HG02678 (cell line): ENCODE data around the gene TROAP.
"Not testable (repeated sequence)": the region's sequence is repeated elsewhere in the genome, so short reads cannot be mapped to it uniquely, and the experiment has no call there.

ENCODE experiments used
- ATAC-seq: cut with Tn5 transposase; IDR thresholded peaks from one replicate; pipeline ENCODE4 v1.9.1; 2021; ENCODE audit warnings: mild to moderate bottlenecking, moderate library complexity; ENCODE audit not compliant: unreplicated experiment

TROAP gene

DNA sequence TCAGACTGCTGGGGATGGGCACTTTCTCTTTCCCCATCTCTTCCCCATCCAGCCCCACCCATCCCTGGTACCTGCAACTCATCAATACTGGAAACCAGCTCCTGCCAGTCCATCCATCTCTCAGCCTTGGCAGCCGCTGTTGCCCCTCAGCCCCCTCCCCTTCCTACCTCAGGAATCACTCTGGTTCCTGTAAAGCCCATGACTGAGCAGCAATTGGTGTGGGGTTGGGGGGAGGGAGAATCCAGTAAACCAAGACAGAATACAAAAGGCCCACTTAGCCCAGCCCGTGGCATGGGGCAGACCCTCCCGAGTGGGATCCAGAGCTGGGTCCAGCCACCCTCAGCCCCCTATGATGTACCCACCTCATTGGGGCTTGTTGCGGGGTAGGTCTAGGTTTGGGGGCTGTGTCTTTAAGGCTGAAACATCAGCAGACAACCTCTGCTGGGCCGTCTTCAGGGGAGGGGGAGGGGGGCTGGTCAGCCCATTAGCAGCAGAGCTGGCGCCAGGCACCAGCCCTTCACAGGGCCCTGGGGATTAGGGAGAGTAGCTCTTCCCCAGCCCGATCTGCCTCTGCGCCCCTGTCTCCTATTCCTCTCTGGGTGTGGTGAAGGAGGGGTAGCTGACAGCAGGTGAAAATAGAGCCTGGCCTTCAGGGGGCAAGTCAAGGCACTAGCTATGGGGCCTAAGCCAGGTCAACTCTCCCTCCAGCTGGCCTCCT is 28.8 kb upstream of the TROAP start:
- ATAC-seq = no peak

DNA sequence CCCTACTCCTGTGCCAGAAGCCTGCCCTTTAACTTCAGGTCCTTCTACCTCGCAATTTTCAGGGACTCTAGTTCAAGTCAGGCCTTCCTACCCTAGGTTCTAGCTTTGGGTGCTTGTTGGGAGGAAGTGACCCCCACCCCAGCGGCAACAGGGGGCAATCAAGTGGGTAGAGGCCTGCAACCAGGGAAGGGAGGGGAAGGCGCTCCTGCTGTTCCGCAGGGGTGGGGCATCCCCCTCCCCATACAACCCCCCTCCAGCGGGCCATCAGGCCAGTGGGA is 28.3 kb upstream of the TROAP start:
- no peak for ATAC-seq

DNA sequence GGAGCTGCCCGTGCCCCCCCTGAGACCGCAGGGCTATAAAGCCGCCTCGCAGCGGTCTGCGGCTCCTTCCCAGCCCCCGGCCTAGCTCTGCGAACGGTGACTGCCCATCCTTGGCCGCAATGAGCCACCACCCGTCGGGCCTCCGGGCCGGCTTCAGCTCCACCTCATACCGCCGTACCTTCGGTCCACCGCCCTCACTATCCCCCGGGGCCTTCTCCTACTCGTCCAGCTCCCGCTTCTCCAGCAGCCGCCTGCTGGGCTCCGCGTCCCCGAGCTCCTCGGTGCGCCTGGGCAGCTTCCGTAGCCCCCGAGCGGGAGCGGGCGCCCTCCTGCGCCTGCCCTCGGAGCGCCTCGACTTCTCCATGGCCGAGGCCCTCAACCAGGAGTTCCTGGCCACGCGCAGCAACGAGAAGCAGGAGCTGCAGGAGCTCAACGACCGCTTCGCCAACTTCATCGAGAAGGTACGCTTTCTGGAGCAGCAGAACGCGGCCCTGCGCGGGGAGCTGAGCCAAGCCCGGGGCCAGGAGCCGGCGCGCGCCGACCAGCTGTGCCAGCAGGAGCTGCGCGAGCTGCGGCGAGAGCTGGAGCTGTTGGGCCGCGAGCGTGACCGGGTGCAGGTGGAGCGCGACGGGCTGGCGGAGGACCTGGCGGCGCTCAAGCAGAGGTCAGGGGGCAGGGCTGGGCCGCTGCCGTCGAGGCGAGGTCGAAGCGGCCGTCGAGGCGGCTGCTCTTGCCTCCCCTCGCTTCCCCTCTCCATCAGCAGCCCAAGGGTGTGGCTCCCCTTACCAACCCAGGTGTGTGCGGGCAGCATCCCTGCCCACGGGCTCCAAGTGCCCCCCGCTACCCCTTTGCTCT is 27.7 kb upstream of the TROAP start, which contains the start of gene PRPH:
Gene PRPH, plus strand, starts transcription at position 66 of the 855 bp plus-strand sequence. Its CDS starts 54 bp downstream, at position 120.
- no peak for ATAC-seq

DNA sequence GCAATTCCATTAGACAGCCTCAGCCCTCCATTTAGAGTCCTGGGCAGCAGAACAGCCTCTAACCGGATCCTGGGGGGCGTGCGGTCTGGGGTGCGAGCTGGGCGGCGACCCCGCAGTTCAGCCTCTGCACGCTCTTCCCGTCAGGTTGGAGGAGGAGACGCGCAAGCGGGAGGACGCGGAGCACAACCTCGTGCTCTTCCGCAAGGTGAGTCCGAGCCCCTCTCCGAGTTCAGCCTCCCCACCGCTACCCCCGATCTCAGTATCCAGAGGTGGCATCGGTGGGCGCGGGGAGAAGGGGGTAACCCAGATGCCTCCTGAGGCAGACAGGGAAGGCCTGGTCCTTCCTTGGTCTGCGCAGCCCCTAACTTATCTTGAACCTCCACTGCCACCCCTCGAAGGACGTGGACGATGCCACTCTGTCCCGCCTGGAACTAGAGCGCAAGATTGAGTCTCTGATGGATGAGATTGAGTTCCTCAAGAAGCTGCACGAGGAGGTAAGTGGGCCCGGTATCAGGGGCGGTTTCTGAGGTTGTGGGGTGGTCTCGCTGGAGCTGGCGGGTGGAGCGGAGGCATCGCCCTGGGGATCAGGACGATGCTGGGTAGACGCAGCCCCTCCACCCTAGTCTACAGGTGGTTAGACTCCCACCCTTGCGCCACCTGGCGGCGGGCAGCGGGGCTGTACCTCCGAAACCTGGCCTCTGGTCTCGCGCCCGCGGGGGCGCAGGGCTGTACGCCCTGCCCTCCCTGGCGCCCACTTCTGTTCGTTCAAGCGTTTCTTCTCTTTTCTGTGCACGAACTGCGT is 26.8 kb upstream of the TROAP start:
- ATAC-seq = no peak

DNA sequence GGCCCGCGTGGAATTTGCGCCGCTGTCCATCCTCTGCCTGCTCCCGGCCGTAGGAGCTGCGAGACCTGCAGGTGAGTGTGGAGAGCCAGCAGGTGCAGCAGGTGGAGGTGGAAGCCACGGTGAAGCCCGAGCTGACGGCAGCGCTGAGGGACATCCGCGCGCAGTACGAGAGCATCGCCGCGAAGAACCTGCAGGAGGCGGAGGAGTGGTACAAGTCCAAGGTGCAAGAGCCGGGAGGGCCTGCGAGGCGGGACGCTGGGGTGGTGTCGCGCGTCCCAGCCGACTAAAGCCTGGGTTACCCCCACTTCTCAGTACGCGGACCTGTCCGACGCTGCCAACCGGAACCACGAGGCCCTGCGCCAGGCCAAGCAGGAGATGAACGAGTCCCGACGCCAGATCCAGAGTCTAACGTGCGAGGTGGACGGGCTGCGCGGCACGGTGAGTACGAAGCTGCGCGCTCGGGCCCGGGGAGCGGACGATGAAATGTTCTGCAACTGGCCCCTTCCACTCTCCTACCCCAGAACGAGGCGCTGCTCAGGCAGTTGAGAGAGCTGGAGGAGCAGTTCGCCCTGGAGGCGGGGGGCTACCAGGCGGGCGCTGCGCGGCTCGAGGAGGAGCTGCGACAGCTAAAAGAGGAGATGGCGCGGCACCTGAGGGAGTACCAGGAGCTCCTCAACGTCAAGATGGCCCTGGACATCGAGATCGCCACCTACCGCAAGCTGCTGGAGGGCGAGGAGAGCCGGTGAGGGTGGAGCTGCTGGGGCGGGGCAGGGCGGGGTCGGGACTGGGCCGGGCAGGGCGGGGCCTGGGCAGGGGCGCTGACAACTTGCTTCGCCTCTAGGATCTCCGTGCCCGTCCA is 26.0 kb upstream of the TROAP start:
- ATAC-seq = no peak

DNA sequence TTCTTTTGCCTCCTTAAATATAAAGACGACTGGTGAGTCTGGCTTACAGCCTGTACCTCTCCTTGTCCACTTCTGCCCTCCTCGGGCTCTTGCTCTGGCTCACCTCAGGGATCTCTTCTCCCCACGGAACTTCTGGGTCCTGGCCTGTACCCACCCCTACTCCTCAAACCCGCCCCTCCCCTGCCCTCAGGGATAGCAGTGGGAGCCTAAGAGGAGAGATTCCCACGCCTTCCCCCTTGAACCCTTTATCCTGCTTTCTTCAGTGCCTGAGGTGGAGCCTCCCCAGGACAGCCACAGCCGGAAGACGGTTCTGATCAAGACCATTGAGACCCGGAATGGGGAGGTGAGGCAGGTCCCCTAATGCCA is 25.4 kb upstream of the TROAP start:
- no peak for ATAC-seq

DNA sequence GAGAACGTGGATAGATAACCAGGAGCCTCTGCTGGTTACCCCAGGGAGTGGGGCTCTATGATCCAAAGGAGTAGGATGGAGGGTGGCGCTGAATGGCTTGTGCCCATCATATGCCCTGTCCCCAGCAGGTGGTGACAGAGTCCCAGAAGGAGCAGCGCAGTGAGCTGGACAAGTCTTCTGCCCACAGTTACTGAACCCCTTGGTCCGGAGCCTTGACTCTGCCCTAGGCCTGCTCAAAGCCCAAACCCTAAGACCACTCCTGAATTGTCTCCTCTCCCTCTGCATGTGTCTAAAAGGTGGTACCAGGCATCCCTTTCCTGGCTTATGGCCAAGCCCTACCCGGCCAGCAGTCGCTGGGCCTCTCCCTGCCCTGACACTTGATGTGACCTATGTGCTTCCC is 24.9 kb upstream of the TROAP start:
- ATAC-seq = no peak

DNA sequence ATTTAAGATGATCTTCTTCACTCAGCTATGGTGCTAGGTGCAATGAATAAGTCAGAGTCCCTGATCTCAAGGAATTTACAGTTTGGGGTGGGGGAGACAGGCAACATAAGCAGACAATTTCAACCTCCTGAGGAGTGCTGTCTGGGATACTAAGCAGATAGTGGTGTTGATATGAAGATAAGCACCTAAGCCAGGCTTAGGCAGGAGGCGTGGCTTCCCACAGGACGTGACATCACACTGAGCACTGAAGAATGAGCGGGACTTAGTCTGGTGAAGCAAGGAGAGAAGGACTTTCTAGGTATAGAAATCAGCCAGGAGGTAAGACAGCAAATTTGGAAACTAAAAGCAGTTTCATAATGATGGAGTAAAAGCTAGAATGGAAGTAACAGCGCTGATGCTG is 21.3 kb upstream of the TROAP start:
- no peak for ATAC-seq

DNA sequence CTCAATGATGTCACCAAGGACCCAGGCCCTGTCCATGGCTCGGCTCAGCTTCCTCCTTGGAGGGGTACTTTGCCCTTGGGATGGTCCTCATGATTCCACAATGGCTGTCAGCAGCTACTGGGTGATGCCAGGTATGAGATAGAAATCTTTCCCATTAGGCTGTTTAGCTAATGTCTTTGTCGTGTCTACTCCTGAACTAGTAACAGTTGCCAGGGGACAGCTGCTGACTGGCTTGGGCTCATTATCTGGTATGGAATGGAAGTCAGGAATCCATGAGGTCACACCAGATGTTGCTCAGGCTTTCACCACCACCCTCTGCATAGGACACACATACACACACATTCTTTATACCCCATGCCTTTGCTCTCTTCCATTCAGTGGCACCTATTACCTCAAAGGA is 18.9 kb upstream of the TROAP start:
- no peak for ATAC-seq

DNA sequence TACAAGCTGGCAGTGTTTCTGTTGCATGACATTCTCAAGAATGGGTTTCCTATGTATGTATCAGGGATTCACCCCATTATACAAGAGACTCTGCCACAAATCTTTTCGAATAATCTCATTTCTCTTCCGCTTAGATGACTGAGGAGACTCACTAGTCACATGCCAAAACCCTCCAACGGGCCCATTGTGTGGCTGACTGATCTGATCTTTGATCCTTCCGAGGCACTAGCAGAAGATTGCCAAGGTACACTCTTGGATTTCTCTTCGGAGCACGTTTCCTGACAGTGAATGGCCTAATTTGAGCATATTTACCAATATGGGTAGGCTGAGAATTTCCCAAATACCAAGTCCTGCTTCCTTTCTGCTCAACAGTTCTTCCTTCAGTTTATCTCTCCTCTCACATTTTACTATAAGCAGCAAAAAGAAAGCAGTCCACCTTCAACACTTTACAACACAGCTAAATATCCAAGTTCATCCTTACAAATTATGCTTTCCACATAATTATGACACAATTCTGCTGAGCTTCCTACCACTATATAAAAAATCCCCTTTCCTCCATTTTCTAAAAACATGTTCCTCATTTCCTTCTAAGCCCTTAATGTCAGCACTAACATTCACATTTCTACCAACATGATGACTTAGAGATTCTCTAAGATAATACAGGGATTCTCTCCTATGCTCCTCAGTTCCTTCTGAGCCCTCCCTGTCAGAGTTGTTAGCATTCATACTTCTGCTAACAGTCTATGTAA is 17.1 kb upstream of the TROAP start:
- ATAC-seq = no peak

DNA sequence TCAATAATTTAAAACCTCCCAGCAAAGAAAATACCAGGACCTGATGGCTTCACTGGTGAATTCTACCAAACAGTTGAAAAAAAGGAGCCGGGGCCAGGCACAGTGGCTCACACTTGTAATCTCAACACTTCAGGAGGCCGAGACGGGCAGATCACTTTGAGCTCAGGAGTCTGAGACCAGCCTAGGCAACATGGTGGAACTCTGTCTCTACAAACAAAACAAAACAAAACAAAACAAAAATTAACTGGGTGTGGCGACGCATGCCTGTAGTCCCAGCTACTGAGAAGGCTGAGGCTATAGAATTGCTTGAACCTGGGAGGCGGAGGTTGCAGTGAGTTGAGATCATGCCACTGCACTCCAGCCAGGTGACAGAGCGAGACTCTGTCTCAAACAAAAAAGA is 13.7 kb upstream of the TROAP start:
- no peak for ATAC-seq

DNA sequence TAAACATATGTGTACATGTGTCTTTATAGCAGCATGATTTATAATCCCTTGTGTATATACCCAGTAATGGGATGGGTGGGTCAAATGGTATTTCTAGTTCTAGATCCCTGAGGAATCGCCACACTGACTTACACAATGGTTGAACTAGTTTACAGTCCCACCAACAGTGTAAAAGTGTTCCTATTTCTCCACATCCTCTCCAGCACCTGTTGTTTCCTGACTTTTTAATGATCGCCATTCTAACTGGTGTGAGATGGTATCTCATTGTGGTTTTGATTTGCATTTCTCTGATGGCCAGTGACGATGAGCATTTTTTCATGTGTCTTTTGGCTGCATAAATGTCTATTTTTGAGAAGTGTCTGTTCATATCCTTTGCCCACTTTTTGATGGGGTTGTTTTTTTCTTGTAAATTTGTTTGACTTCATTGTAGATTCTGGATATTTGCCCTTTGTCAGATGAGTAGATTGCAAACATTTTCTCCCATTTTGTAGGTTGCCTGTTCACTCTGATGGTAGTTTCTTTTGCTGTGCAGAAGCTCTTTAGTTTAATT is 12.5 kb upstream of the TROAP start:
- ATAC-seq = not testable (repeated sequence)

DNA sequence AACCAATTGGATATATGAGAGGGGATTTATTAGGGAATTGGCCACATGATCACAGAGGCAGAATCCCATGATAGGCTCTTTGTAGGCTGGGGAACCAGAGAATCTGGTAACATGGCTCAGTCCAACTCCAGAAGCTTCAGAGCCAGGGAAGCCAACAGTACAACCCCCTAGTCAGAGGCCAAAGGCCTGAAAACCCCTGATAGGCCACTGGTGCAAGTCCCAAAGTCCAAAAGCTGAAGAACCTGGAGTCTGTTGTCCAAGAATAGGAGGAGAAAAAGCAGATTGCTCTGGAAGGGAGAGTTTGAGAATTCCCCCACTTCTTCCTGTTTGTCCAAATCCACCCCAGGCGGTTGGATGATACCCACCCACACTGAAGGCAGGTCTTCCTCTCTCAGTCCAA is 8.2 kb upstream of the TROAP start:
- no peak for ATAC-seq

DNA sequence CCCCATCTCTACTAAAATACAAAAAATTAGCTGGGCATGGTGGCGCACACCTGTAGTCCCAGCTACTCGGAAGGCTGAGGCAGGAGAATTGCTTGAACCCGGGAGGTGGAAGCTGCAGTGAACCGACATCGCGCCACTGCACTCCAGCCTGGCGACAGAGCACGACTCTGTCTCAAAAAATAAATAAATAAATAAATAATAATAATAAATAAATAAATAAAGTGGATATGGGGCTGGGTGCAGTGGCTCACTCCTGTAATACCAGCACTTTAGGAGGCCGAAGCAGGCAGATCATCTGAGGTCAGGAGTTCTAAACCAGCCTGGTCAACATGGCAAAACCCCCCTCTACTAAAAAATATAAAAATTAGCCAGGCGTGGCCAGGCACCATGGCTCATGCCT is 5.9 kb upstream of the TROAP start:
- not testable (repeated sequence) for ATAC-seq

DNA sequence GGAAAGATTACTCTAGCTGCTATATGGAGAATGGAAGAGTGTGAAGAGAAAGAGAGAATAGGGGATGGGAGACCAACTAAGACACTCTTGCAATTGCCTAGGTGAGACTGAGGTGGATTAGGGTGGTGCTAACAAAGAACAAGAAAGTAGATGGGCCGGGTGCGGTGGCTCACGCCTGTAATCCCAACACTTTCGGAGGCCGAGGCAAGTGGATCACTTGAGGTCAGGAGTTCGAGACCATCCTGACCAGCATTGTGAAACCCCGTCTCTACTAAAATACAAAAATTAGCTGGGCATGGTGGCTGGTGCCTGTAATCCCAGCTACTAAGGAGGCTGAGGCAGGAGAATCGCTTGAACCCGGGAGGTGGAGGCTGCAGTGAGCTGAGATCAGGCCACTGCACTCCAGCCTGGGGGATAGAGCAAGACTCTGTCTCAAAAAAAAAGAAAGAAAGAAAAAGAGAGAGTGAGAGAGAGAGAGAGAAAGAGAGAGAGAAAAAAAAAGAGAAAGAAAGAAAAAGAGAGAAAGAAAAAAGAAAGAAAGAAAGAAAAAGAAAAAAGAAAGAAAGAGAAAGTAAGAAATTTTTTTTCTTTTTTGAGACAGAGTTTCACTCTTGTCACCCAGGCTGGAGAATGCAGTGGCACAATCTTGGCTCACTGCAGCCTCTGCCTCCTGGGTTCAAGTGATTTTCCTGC is 2.5 kb upstream of the TROAP start:
- not testable (repeated sequence) for ATAC-seq

DNA sequence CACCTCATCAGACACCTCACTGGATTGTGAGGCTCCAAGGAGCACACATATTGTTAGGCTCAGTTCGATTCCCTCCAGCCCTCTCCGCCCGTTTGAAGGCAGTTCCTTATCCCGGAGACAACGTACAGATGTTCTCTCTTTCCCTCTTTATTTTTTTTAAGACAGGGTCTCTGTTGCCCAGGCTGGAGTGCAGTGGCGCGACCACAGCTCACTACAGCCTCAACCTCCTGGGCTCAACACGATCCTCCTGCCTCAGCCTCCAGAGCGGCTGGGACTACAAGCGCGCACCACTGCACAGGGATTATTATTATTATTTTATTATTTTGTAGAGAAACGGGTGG is 718 bp upstream of the TROAP start:
- ATAC-seq = no peak

DNA sequence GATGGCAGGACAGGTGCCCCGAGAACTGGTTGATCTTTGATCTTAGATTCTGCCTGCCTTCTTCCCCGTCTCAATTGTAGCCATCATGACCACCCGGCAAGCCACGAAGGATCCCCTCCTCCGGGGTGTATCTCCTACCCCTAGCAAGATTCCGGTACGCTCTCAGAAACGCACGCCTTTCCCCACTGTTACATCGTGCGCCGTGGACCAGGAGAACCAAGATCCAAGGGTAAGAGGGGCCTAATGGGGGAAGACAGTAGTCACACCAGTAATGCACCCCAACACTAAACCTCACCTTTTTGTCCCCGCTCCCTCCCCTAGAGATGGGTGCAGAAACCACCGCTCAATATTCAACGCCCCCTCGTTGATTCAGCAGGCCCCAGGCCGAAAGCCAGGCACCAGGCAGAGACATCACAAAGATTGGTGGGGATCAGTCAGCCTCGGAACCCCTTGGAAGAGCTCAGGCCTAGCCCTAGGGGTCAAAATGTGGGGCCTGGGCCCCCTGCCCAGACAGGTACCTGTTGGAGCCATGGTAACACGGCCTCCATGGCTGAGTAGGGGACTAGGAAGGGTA is 556 bp downstream of the TROAP start:
- ATAC-seq = no peak

DNA sequence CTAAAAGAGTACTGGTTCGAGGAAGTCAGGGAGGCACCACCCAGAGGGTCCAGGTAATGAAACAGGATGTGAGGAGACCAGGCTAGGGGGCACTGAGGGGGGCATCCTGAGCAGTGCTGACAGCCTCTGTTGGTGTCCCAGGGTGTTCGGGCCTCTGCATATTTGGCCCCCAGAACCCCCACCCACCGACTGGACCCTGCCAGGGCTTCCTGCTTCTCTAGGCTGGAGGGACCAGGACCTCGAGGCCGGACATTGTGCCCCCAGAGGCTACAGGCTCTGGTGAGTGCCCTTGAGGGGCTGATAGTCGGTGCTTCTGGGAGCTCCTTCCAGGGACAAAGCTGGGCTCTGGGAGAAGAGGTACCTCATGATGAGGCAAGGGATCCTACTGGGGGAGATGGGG is 2.6 kb downstream of the TROAP start:
- no peak for ATAC-seq

DNA sequence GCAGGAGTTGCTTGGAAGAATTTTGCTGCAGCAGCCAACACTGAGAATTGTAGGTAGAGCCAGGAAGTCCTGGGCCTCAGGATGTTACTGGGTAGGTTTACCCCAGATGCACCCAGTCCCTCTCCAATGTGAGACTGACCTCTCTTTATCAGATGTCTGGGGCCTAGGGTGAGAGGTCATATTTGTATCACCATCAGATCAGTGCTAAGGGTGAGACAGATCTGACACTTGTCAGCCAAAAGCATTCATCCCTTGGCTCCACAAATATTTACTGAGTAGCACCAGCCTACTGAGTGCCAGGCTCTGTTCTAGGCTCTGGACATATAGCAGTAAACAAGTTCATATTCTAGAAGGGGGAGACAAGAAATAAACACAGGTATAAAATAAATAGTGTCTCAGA is 4.3 kb downstream of the TROAP start:
- no peak for ATAC-seq
